ENCODE results near the gene IER5. TPM values are rescaled to one million over a fixed set of nuclear protein-coding genes. Genes with fewer than 3 reads are reported as not detected.
A peak's percentile ranks its signal among the peaks of the same experiment; 100 is the strongest.
"Not testable (repeated sequence)": the region's sequence is repeated elsewhere in the genome, so short reads cannot be mapped to it uniquely, and the experiment has no call there.

IER5 gene
- total RNA-seq, 1 donor from 2014 or later: 29.1 TPM

GRCh38 chr1:181115971-181116370, 27.5 kb downstream of the IER5 start:
- not testable (repeated sequence) for DNase-seq

GRCh38 chr1:181116819-181117390, 28.4 kb downstream of the IER5 start:
- DNase-seq: no peak

- no peak for DNase-seq
Observed at GRCh38 chr1:181117648-181118449, 29.3 kb downstream of the IER5 start.

- DNase-seq: no peak
Observed at GRCh38 chr1:181119093-181119989, 30.8 kb downstream of the IER5 start.

DNA sequence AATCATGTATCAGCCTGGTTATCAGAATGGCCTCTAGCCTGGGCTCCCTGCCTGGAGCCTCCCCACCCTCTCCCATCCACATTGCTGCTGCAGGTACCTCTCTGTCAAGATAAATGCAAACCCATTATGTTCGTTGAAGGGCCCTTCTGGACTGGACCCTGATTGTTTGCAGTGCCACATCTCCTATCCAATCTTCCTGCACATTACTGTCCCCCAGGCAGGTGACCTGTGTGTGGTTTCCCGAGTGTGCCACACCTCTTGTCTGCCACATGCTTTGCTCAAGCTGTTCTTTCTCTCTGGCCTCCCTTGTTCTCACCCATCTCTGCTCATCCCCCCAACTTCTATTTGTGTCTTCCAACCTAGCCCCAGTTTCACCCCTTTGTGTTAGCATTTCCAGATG, 32.4 kb downstream of the IER5 start:
- no peak for DNase-seq

- DNase-seq: no peak
Observed at GRCh38 chr1:181121498-181121897, 33.0 kb downstream of the IER5 start.

GRCh38 chr1:181122222-181122621, 33.7 kb downstream of the IER5 start:
- DNase-seq: no peak

DNA sequence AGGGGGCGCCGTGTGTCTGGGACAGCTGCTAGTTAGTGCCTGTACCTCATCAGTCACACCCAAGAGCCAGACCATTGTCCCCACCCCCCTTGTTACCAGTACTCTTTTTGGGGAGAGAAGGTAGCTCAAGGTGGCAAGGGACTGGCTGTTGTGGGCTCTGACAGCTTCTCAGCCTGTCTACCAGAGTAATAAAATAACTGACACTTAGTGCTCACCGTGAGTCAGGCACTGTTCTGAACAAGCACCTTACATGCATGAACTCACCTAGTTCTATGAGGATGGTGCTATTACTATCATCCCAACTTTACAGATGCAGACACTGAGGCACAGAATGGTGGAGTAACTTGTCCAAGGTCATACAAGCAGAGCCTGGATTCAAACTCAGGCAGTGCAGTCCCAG, 34.7 kb downstream of the IER5 start:
- DNase-seq: no peak

DNA sequence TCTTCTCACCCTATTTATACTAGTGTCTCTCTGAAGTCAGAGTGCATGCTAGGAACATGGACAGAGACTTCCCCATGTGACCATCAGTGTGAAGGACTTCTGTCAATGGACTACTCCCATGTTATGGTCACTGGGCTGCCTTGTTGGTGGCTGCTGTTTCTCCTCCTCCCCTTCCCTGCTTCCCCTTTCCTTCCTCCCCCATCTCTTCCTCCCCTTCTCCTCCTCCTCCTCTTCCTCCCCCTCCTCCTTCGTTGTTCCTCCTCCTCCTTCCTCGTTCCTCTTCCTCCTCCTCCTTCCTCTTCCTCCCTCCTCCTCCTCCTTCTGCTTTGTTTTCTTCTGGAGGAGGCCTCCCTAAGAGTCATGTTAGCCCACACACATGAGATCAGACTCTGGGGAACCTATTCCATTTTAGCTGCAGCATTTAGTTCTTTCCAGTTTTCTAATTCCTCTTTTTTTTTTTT, 35.8 kb downstream of the IER5 start:
- DNase-seq: no peak

GRCh38 chr1:181126289-181126688, 37.8 kb downstream of the IER5 start:
- no peak for DNase-seq

DNA sequence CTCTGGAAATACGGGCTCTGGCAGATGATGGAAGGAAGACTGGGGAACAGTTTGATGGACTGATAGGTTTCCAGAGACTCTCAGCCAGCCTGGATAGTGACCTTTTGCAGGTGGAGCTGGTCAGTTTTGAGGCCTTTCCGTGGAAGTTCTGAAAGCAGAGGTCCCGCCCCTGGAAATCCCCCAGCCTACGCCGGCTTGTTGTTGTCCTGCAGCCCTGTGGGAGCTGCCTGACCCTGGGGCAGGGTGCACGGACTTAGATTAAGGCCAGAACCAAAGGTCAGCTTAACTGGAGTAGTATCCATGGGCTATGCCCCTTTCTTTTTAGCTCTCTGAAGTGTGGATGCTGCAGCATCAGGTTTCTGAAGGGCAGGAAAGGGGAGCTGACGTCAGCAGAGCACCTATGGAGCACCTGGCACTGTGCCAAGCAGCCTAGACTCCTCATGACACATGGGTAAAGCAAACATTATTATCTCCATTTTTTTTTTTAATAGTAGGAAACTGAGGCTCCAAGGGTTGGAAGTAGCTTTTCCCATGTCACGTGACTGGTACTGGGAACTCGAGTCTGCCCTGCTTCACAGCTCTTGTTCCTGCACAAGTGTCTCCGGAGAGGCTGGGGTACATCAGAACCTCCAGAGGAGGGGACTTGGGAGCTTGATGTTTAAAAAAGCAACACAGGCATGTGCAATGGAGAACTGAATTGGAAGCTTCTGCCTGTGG, 38.5 kb downstream of the IER5 start:
- DNase-seq: peak; percentile 36

GRCh38 chr1:181127898-181128453, 39.5 kb downstream of the IER5 start:
- no peak for DNase-seq

DNA sequence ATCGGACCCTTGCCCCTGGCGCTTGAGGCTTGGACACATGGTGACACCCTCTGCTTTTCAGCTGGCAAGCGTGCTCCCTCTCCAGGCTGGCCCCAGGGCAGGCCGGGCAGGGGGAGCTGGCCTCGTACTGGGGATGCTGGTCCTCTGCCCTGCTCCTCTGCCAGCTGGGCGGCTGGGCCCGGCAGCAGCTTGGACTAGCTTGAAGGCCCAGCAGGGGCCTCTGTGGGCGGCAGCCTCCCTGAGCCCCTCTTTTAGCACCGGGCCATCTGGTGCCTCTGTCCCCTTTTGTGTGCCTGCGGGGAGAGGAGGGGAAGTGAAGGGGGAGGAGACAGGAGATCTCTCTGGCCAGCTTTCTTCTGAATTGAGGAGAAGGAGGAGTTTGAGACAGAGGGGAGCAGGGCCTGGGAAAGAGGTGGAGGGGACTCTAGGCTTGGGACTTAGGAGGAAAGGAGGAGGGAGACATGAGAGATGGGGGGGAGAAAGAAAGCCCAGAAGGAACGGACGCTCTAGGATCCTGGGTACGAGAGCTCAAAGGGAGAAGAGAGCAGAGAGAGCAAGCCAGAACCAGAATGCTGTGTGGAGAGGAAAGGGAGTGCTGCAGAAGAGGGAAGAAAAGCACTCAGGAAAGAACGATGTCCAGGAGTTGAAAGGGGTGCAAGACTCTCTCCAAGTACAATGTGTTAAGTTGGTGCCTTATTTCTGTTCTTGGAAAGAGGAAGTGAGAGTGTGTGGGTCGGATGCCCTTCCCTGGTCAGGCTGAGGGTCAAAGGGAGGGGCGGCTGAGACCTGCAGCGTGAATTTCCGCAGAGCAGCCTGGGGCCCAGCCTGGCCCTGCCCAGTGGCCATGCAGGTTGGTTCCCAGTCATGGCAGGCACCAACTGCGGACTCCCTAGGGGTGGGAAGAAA, 40.3 kb downstream of the IER5 start:
- DNase-seq: no peak

DNA sequence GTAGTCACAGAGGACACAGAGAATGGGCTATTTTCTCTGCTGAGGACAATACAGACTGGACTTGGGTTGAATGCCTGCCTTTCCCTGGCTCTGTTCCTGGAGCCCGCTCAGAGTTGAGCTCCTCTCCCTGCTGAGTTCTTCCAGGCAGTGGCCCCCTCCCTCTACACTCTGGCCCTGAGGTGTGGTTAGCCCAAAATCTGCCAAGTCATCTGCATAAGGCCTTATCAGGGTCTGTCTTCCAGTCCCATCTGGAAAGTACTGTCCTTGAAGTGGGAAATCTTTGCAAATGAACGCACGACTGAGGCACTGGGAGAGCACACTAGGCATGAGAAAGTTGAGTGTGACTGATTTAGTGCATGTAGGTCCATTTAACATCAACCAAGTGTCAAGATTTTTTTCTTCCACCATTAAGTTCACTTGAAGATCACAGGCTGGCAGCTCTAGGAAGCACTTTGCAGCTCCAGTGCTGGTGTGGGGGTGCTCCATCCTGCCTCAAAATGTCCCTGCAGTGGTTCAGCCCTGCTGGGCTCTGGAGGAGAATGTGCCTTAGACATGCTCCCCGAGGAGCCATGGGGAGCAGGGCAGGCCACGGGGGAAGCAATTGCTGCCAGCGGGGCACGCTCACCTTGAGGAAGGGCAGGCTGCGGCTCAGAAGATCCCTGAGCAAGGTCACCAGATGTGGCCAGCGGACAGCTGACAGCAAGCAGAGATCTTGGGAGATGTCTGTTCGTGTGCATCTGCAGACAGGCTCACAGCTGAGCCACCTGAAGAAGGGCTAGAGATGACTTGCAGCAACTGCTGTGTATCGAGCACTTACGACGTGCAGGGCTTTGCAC, 41.5 kb downstream of the IER5 start:
- no peak for DNase-seq

DNA sequence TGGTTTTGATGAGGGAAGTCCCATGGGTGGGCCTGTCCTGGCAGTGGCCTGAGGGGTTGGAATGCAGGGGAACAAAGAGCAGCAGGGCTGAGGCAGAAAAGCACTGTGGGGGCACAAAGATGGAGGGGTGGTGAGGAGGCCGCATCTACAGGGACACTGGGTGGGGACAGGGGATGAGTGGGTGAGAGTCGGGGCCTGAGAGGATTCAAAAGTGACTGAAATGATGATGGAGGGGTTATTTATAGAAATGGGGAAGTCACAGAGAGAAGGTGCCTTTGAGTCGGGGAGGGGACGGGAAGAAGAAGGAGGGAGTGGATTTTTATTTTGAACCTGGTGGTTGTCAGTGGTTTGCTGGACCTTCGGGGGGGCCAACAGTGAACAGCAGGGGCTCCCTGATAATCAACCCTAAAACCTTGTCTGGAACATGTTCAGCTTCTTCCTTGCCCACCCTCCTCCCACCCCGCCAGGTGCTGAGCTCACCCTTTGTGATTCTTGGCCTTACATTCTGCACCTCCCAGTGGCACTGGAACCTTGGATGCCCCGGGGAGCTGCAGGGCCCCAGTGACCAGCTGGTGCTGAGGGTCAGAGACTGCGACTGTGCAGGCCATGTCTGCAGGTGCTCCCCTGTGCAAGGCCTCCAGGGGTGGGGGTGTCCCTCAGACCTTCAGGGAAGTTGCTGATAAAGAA, 42.9 kb downstream of the IER5 start:
- no peak for DNase-seq

DNA sequence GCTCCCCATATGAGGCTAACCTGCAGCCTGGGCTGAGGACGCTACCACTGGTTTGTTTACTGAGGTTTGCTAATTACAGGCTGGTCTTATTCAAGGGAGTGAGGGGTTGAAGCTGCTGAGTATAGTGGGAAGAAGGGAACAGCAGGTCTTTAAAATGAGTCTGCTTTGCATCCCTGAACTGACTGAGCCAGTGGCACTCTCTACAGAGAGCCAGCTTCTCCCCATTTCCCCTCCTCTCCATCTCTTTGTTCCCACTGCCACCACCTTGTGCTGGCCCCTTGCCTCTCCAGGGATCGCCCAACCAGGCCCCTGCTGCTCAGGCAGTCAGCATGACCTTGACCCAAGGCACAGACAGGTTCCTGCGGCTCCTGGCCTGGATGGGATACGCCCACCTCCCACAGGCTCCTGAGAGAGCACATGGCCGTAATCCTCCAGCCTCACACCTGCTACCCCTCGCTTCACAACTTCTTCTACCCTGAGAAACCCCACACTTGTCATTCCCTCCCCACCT, 45.0 kb downstream of the IER5 start:
- no peak for DNase-seq

- DNase-seq: no peak
Observed at GRCh38 chr1:181133969-181134418, 45.5 kb downstream of the IER5 start.

DNA sequence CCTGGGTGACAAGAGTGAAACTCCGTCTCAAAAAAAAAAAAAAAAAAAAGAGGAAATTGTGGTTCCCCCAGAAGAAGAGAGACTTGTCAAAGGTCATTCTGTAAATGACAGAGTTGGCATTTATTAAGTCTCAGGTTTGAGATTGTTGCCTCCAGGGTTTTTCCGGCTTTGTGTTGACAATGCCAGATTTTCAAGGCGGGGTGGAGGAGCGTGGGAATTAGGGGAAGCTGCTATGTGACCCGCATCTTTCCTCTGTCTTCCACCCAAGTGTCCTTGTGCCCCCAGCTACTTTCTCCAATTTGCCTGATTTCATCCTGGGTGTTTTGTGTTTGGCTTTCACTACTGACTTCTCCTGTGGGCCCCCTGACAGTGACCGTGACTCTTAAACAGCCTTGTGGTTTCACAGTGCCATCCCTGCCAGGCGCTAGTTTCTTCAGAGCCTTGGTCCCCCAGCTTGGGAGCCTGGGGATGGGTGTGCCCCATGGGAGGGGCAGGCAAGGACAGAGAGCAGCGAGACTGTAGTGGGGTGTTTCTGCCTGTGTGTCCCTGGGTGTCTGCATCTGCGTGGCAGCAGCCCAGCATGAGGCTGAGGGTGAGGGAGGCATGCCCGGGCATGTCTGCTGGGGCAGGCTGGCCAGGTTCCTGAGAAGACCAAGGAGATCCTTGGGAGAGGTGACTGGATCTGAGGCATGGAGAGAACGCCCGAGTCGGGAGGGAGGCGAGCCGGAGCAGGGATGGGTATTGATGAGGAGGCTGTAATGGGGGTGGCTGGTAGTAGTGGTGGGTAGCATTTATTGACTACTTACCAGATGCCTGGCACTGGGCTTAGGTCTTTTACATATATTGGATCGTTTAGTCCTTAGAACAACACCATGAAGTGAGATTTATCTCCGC, 46.3 kb downstream of the IER5 start:
- peak; percentile 69 for DNase-seq

Measured in dermis blood vessel endothelial cell (primary cell).